A204.1 (cell line): ENCODE data around the gene ASPDH.

Source experiments
- FAIRE-seq: peaks from 2 replicates; lab custom pipeline; 2012; peaks lifted over from hg19 to GRCh38; lab: Jason Lieb, UNC

Gene ASPDH

DNA sequence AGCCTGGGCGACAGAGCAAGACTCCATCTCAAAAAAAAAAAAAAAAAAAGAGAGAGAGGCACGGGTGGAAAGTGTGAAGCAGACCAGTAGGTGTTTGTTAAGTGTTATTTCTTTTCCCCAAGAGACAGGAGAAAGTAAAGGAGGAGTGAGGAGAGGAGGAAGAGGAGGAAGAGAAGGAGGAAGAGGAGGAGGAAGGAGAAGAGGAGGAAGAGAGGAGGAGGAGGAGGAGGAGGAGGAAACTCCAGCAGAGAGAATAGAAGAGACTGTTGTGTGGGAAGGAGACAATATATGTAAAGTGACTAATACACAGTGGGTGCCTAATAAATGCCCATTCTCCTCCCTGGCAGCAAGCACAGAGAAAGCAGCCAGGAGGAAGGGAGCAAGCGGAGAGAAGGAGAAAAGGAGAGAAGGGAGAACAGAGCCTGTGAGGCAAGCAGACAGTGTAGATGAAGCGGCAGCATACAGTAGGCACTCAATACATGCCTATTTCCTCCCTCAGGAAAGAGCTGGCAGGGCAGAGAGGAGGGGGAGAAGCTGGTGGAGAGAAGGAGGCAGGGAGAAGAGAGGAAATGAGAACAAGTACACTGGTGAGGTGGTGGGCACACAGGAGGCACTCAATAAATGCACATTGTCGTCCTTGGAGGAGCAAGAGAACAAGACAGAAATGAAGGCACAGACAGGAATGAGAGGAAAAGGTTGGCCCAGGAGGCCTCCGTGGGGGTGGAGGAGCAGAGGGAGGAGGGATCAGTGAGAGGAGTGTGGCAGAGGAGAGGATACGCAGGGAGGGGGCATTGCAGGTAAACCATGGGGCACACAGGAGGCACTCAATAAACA is 19.3 kb downstream of the ASPDH start:
- FAIRE-seq = no peak

DNA sequence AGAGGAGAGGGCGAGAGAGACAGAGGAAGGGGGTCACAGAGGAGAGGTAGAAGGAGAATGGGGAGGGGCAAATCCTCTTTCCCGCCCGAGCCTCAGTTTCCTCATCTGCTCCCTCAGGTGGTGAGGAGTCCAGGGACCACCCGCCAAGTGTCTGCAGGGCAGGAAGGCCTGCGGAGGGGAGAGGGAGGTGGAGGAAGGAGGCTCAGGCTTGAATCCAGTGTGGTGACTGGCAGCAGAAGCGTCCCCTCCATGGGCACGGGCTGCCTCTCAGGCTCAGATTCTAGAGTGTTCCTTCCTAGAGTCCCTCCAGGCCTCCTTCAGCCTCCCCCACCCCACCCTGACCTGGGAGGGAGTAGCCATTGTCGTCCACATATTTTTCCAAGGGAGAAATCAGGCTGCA is 20.5 kb downstream of the ASPDH start:
- FAIRE-seq = no peak

DNA sequence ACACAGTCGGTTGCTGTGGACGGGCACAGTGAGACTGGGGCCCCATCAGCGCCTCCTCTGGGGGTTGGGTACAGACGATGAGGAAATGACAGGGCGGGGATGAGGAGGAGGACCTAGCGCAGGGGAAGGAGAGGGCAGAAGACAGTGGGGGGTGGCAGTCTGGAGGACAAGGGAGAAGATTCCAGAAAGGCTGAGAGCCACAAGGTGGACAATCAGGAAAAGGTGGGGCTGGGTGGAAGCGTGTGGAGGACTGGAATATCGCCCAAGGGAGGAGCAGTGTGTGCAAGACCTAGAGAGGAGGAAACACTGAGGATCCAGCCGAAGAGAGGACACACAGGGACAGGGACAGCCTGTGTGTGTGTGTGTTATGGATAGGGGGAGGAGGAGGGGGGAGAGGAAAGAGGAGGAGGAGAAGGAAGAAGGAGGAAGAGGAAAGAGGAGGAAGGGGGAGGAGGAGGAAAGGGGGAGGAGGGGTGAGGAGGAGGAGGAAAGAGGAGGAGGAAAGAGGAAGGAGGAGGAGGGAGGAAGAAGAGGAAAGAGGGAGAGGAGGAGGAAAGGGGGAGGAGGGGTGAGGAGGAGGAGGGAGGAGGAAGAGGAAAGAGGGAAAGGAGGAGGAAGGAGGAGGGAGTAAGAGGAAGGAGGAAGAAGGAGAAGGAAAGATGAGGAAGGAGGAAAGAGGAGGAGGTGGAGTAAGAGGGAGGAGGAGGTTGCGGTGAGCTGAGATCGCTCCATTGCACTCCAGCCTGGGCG is 21.2 kb downstream of the ASPDH start:
- no peak for FAIRE-seq

DNA sequence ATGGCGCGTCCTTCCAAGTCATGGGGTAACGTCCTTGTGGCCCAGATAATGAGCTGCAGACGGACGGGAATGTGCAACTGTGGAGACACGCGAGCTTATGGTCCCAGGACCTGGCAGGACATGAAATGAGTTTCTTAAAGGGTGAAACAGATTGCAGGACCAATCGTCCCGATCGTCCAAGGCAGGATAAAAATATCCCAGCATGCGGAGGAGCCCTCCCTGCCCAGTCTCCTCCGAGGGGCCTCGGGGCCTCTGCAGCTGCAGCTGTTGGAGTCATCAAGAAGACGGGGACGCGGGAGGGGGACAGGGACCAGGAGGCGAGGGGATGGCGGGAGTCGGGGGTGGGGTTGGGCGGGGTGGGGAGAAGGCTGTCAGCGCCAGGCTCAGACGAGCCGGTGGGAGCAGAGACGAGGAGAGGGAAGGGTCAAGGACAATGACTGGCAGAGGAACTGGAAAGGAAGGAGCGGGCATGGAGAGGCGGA is 22.7 kb downstream of the ASPDH start:
- no peak for FAIRE-seq

DNA sequence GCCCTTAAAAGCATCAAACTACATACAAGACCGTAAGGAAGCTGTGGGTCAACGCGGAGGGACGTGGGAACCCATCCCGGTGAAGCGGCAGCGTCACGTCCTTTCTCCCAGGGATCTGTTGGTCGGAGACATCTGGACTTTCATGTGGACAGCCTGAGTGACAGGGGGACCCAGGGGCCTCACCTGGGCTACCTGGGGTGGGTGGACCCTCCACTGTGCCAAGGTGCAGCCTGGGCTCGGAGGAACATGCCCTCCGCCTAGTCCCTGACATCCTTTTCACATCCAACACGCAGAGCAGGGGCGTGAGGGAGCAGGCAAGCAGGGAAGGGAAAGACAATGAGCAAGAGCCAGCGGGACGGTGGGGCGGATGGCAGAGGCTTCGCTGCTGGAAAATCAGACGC is 23.3 kb downstream of the ASPDH start:
- FAIRE-seq = no peak

DNA sequence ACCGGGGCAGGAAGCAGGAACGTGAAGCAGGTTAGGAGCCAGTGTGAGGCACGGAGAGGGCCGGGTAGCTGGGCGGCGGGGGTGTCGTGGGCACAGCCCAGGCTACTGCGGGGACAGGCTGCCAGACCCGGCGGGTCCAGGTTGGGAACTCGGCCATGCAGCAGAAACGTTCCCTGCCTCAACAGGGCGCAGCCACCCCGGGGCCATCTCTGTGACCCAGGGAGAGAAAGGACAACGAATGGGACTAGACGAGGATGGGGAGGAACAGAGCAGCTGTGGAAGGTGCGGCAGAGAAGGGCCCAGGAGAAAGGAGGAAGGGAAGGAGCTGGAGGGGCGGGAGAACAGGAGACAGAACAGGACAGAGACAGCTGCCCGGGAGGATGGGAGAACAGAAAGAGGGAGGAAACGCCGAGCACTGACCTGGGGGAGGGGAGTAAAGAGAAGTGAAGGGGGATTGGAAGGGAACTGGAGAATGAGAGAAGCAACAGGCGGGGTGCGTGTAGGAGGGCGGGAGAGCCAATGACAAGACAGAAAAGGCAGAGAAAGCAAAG is 24.2 kb downstream of the ASPDH start:
- FAIRE-seq = no peak

DNA sequence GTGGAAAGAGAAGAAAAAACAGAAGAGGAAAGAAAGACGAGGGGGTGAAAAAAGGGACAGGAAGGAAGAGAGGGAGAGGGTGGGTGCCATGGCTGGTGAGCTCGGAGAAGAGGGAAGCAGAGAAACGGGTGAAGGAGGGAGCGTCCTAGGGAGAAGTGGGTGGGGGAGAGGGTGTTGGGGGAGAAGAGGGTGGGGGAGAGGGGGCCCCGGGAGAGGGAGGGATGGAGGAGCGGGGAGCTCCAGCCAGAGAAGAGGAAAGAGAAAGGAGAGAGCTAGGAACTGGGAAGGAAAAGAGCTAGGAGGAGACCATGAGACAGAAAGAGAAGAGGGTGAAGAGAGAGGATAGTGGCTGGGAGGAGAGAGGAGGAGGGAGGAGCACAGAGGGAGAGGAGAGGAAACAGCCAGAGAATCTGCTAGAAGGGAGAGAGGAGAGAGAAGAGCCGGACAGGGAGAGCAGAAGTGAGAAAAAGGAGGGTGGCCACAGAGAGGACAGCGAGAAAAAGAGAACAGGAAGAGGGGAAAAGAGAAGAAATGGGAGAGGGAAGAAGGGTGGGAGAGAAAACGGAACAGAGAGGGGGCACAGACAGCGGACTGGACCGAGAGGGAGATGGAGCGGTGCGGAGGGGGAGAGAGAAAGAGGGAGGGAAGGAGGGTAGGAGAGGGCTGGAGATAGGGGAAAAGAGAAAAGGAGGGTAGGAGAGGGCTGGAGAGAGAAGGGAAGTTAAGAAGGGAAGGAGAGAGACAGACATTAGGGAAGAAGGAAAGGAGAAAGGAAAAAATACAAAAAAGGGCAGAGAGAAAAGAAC is 25.1 kb downstream of the ASPDH start:
- no peak for FAIRE-seq

DNA sequence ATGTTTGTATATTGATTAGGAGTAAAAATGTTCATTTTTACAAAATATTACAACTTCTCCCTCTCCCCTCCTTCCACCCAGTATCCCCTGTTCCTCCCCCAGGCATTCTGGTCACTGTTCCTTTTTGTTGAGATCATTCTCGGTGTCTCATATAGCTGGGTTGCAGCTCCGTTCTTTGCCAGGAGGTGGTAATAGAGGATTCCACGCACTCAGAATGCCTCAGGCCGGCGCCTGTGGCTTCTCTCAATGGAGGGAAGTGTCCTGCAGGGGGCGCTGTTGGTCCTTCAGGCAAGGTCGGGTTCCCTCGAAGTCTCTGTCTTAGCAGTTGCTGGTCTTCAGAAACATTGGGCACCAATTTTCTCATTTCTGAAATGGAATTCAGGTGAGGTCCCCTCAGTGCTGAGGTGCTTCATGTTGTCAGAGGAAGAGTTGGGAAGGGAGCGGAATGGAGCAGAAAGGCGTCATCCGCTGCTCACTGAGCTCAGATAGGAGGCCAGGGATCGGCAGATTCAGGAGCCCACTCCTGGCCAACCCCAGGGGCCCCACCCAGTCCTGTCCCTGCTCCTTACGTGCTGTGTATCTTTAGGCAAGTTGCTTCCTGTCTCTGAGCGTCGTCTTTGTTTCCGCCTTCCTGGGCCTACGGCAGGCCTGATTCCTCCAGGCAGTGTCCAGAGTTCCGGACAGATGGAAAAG is 26.7 kb downstream of the ASPDH start:
- FAIRE-seq = no peak

DNA sequence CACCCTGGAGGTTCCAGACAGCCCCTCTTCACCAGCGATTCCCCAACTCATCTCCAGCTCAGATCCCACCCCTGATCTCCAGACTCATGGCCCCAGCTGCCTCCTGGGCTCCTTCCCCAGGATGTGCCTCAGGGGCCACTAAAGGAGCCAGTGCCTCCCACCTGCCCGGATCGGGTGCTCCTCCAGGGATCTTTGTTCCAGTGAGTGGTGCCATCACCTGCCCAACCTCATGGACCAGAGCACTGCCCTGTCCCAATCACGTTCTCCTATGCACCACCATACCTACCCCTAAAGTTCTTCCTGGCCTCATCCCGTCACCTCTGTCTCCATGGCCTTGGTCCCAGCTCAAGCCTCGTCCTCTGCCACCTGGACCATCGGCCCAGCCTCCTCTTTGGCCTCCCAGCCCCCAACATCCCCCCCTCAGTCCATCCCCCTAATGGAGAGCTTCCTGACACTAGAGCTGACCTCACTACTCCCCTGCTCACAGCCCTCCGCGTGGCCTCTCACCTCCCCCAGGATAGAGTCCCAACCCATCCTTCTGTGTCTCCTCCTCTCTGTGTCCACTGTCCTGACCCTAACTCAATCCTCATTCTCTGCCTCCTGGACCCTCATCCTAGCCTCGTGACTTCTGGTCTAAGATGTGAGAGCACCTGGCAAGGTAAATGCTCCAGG is 28.3 kb downstream of the ASPDH start:
- FAIRE-seq = no peak

DNA sequence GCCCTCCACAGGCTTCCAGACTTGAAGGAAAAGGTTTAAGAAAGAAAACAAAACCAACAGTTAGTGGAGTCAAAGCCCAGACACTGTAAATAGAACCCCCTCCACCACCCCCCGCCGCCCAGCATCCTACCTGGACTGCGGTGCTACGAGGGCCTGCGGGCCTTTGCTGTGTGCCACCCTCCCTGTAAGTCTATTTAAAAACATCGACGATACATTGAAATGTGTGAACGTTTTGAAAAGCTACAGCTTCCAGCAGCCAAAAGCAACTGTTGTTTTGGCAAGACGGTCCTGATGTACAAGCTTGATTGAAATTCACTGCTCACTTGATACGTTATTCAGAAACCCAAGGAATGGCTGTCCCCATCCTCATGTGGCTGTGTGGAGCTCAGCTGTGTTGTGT is 30.8 kb downstream of the ASPDH start:
- FAIRE-seq = no peak

DNA sequence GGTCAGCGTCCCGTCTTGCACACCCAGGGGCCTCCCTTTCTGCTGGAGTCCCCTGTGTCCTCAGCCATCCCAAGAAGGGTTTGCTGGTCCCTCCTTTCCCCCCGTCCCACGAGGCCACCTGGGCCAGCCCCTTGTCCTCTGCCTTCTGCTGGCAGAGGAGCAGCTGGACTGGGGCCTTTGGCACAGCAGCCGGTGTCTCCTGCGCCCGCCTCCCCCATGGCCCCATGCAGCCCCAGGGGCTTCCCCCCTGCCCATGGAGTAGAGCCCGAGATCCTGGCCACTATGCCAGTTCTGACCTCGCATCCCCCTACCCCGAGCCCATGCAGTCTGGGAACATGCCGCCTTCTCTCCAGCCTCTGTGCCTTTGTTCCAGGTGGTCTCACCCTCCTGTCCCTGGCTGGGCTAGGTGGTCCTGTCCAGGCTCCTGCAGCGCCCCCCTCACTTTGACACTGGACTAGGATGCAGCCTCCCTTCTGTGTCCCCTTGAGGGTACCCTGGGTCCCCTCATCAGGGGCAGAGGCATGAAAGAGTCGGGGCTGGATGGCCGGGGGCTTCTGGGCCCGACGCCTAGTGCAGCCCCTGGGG is 31.4 kb downstream of the ASPDH start:
- no peak for FAIRE-seq

DNA sequence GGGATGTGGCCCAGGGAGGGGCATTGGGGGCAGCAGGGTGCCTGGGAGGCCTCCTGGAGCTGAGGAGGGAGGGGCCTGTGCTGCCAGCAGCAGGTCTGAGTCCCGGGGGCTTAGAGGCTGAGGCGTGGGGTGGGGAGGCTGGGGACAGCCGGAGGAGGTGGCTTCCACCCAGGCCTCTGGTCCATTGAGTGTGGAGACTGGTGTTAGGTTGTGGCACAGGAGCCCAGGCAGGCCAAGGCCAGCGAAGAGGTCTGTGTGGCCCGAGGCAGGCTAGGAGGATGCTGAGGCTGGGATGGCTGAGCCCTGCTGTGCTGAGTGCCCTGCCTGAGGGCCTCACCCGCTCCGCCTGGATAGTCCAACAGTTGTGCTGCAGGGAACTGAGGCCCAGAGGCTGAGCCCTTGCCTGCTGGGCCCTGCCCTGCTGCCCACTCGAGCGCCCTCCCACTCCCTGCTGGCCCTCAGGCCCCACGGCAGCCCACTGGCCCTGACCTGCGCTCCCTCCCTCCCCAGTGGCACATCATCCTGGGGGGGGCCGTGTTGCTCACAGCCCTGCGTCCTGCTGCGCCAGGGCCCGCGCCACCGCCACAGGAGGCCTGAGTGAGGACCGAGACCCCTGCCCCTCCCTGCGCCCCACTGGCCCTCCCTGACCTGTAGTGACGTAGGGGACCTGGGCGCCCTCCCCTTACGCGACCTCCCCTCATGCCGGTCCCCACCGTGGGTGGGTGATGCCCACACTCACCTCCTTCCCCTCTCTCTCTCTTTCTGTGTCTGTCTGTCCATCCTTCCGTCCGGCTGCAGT is 32.2 kb downstream of the ASPDH start:
- no peak for FAIRE-seq

DNA sequence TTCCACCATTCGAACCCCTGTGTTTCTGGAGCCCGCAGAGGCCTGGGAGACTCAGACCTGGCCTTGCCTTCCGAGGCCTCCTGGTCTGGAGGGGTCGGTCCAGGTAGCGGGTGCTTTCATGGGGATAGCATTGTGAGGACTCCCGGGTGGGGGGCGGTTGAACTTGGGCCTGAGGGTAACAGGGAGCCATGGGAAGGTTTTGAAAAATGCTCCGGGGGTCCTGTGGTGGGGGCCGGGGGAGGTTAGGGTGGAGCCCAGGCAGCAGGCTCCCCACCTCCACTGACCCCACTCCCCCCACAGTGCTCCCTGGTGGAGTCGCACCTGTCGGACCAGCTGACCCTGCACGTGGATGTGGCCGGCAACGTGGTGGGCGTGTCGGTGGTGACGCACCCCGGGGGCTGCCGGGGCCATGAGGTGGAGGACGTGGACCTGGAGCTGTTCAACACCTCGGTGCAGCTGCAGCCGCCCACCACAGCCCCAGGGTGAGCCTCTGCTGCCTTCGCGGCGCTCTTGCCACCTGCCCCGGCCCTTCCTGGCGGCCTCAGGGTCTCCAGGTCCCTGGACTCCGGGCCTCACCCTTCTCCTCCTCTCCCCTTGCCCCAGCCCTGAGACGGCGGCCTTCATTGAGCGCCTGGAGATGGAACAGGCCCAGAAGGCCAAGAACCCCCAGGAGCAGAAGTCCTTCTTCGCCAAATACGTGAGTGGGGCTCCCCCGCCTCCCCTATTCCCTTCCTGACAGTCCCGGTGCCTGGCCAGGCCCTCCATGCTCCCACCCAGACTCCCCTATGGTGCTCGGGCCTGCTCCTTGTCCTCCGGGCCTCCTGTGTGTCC is 33.2 kb downstream of the ASPDH start:
- no peak for FAIRE-seq

DNA sequence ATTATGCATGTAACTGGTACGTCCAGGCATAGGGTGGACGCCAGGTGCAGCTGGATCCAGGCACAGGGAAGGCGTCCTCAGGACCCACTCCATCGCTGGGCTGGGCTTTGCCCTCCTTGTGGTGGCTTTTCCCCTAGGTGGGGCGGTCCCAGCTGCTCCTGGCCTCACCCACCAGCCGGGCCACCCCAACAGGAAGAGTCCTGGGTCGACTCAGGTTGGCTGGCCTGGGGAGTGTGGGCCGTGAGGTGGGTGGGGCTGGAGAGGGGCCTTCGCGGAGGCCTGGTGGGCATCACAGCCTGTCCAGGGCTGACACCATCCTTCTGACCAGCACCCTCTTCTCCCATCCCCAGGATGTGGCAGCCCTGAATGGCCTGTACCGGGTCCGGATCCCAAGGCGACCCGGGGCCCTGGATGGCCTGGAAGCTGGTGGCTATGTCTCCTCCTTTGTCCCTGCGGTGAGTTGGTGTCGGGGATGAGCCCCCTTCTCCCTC is 33.9 kb downstream of the ASPDH start:
- no peak for FAIRE-seq

DNA sequence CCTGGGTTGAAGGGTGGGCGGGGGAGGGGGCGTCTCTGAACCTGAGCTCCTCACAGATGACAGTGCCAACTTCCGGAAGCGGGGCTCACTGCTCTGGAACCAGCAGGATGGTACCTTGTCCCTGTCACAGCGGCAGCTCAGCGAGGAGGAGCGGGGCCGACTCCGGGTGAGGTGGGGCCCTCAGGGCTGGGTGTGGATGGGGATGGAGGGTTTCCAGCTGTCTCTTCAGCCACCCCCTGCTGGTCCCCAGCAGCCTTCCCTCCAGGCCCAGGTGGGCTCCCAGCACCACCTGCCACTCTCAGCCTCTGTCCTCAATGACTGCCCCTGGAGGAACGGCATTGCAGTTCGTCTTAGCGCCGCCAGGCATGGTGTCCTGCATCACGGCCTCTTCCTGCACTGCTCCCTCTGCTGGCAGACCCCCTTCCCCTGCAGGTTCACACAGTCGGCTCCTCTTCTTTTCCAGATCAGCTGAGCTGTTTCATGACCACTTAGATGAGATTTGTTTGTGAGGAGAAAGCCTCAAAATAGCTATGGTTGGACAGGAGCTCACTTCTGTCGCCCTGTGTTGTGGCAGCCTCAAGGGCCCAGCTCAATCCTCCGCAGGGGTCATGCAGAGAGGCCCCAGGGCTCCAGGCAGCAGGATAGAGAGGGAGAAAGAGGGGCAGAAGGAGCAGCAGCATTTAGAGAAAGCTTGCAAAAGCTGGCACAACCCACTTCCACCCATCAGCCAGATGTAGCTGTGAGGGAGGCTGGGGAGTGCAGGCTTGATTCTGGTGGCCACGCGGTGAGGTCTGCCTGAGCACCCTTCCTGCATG is 34.6 kb downstream of the ASPDH start:
- no peak for FAIRE-seq

DNA sequence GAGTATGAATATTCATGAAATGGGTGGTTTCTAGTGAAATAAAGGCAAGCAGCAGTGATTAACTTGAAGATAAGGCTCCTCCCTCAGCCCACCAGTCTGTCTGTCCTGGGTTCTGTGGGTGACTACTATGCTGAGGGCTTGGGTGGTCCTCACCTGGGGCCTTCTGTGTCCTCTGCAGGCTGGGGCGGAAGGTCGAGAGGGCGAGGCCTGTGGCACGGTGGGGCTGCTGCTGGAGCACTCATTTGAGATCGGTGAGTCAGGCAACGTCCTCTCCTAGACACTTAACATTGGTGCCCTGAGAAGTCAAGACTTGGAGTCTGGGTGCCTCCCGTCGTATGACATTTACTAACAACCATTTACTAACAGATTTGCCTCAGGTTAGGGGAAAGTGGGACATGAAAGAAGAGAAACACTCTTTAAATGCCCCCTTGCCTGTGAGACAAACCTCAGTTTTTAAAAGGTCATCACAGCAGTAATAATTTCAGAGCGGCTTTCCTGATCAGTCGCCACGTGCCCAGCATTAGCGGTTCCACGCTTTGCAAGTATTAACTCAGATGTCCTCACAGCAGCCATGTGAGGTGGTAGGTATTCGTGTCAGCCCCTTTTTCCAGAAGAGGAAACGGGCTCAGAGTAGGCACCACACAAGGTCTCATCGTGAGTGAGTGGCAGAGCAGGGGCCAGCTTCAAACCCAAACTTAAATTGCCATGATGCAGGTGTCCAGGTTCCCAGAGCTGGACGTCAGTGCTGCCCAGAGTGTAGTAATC is 35.8 kb downstream of the ASPDH start:
- no peak for FAIRE-seq

DNA sequence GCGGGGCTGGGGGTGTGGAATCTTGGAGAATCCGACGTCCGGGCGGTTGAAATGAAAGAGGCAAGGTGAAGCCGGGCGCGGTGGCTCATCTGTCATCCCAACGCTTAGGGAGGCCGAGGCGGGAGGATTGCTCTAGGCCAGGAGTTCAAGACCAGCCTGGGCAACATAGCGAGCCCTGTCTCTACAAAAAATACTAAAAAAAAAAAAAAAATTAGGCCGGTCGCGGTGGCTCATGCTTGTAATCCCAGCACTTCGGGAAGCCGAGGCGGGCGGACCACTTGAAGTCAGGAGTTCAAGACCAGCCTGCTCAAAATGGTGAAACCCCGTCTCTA is 36.8 kb downstream of the ASPDH start:
- FAIRE-seq = no peak
